Right lobe of liver (tissue), 4 donors: ENCODE measurements around the gene LARP4B.

Experiments used
- POLR2A ChIP-seq: fragments of 450-650 bp; IDR thresholded peaks from one replicate; pipeline ENCODE4 v1.6.1; 2017; ENCODE audit warnings: antibody characterized with exemption, mild to moderate bottlenecking
- TF ChIP-seq, protein P1 (sequence below), 4 donors: fragments of 200-600 bp in 3 of 4; fragments of 450-650 bp in 1 of 4; IDR thresholded peaks; one replicate each; pipeline versions ENCODE4 v1.5.1 to v1.8.0; 2016 to 2022; ENCODE audit warnings: antibody characterized with exemption in 4 of 4, mild to moderate bottlenecking in 2 of 4
- donor health status: DM: no; HTN: no; CAD: no.
- donor health status: DM: no; HTN: no; CAD: no.
- donor health status: DM: no; HTN: yes; CAD: no.

- TF ChIP-seq, protein P1, sequence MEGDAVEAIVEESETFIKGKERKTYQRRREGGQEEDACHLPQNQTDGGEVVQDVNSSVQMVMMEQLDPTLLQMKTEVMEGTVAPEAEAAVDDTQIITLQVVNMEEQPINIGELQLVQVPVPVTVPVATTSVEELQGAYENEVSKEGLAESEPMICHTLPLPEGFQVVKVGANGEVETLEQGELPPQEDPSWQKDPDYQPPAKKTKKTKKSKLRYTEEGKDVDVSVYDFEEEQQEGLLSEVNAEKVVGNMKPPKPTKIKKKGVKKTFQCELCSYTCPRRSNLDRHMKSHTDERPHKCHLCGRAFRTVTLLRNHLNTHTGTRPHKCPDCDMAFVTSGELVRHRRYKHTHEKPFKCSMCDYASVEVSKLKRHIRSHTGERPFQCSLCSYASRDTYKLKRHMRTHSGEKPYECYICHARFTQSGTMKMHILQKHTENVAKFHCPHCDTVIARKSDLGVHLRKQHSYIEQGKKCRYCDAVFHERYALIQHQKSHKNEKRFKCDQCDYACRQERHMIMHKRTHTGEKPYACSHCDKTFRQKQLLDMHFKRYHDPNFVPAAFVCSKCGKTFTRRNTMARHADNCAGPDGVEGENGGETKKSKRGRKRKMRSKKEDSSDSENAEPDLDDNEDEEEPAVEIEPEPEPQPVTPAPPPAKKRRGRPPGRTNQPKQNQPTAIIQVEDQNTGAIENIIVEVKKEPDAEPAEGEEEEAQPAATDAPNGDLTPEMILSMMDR (IDR thresholded peaks at IDR 0.05) = no peak
- TF ChIP-seq POLR2A = no peak
Measured at GRCh38 chr10:980468-981093, 49.1 kb upstream of the LARP4B start.
